Lower lobe of right lung (tissue), 2 donors: ENCODE data around the gene SERINC5. TPM values are rescaled to one million over a fixed set of nuclear protein-coding genes. Genes with fewer than 3 reads are reported as not detected.

Experiments
- ATAC-seq, 2 donors: fragments of 200-7000 bp; cut with Tn5 transposase; one replicate each; pipeline ENCODE4 v1.9.1; 2020 to 2022; ENCODE audit warnings: mild to moderate bottlenecking in 2 of 2, moderate library complexity in 2 of 2
- DNase-seq: peaks from one replicate; pipeline ENCODE4 v3.0.0-alpha.2; 2020
- H3K27ac ChIP-seq: fragments of 200-600 bp; one replicate; pipeline ENCODE4 v1.8.0; 2022
- H3K27me3 ChIP-seq: fragments of 200-600 bp; one replicate; pipeline ENCODE4 v1.8.0; 2022; ENCODE audit warnings: low read depth
- H3K36me3 ChIP-seq: fragments of 200-600 bp; one replicate; pipeline ENCODE4 v1.8.0; 2022; ENCODE audit warnings: mild to moderate bottlenecking
- H3K4me1 ChIP-seq: fragments of 200-600 bp; one replicate; pipeline ENCODE4 v1.8.0; 2022
- H3K4me3 ChIP-seq: fragments of 200-600 bp; one replicate; pipeline ENCODE4 v1.8.0; 2022; ENCODE audit warnings: mild to moderate bottlenecking
- H3K9me3 ChIP-seq: fragments of 200-600 bp; one replicate; pipeline ENCODE4 v1.8.0; 2022
- CTCF ChIP-seq: fragments of 200-600 bp; IDR thresholded peaks from one replicate; pipeline ENCODE4 v1.8.0; 2022; ENCODE audit warnings: antibody characterized with exemption, mild to moderate bottlenecking
- intact Hi-C: fragments of 100-400 bp; cut with DNase I; formaldehyde crosslinking; loops from one replicate; pipeline ENCODE4 v1.11.0; 2022
- total RNA-seq: library from RNA; stranded (reverse); fragmentation: NEBNext Ultra II Directional; extraction: Animal tissue kit (Norgen Biotek cat#: 25700); gene quantifications from one replicate; pipeline ENCODE4 v1.2.1, GENCODE V29; 2021
- donor health status: DM: no; HTN: yes; CAD: no; lungs with severe emphysema.

Gene SERINC5
- total RNA-seq, 1 donor from 2014 or later: 52.6 TPM

- H3K4me3 ChIP-seq: no peak overlapping the region
- H3K27ac ChIP-seq: no peak overlapping the region
- intact Hi-C loops: no loop called here
- no peak for TF ChIP-seq CTCF
- peaks cover 14% of the 10 kb centered on the region for H3K4me1 ChIP-seq
- peaks cover 29% of the 10 kb centered on the region for H3K36me3 ChIP-seq
- no peaks in the 10 kb centered on the region for H3K9me3 ChIP-seq
- DNase-seq (no peak), ATAC-seq (no peak)
- no peaks in the 10 kb centered on the region for H3K27me3 ChIP-seq
Observed at GRCh38 chr5:80177236-80177635, 78.6 kb downstream of the SERINC5 start.

- H3K27ac ChIP-seq: no peak overlapping the region
- H3K4me1 ChIP-seq: no peaks in the 10 kb centered on the region
- H3K36me3 ChIP-seq: peaks cover 40% of the 10 kb centered on the region
- ATAC-seq: no peak
- no peak overlapping the region for H3K4me3 ChIP-seq
- intact Hi-C loops: no loop called here
- no peaks in the 10 kb centered on the region for H3K27me3 ChIP-seq
- no peaks in the 10 kb centered on the region for H3K9me3 ChIP-seq
- TF ChIP-seq CTCF: no peak
- no peak for DNase-seq
Observed at GRCh38 chr5:80175337-80175736, 80.5 kb downstream of the SERINC5 start.

DNA sequence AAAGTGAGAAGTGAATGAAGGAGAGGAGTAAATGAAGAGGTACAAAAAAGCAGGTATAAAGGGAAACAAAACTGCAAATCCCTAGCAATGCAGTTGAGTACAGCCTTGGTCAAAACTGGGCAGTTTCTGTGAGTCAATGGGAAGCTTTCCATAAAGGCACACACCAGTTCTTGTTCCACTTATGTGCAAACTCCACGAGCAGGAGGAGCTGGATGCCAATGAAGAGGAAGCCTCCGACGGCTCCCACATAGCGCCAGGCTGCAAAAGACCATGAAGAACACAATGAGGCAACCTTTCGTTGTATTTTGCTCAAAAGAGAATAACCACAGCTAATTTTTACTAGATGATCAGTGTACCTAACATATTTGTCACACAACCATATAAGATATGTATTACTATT is 81.1 kb downstream of the SERINC5 start:
- DNase-seq: no peak
- intact Hi-C loops: no loop called here
- no peaks in the 10 kb centered on the region for H3K9me3 ChIP-seq
- no peak for ATAC-seq
- no peaks in the 10 kb centered on the region for H3K27me3 ChIP-seq
- H3K4me3 ChIP-seq: no peak overlapping the region
- H3K4me1 ChIP-seq: no peaks in the 10 kb centered on the region
- TF ChIP-seq CTCF: no peak
- no peak overlapping the region for H3K27ac ChIP-seq
- H3K36me3 ChIP-seq: peaks cover 42% of the 10 kb centered on the region

GRCh38 chr5:80172067-80172695 is 83.7 kb downstream of the SERINC5 start:
- DNase-seq (no peak), ATAC-seq (no peak)
- Histone ChIP-seq H3K4me3 (no peak overlapping the region), H3K36me3 (peaks cover 51% of the 10 kb centered on the region), H3K27me3 (no peaks in the 10 kb centered on the region), H3K27ac (no peak overlapping the region), H3K9me3 (no peaks in the 10 kb centered on the region), H3K4me1 (no peaks in the 10 kb centered on the region)
- no peak for TF ChIP-seq CTCF
- intact Hi-C loops: no loop called here

DNA sequence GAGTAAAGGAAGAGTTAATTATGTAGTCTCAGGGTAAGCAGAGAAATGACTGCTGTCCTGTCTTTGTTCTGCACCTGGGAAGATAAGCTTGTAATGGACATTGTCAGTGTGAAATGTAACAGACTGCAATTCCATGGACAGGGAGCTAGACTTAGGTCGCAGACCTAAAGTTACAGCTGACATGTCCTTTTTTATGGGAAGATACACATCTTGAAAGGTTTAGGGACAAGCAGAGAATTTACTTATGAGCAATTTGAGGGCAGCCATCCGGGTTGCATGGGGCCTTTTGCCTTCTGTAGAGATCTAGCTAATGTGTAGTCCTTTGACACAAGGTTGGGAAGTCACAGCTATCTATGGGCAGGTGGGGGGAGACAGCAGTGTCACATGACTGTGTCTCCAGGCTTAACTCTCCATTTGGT is 85.7 kb downstream of the SERINC5 start:
- intact Hi-C loops: no loop called here
- TF ChIP-seq CTCF: no peak
- no peak for ATAC-seq

More for the DNA sequence above, 85.7 kb downstream of the SERINC5 start:
- no peak for DNase-seq
- Histone ChIP-seq H3K27ac (no peak overlapping the region), H3K27me3 (no peaks in the 10 kb centered on the region), H3K36me3 (peaks cover 60% of the 10 kb centered on the region), H3K9me3 (no peaks in the 10 kb centered on the region), H3K4me1 (peaks cover 10% of the 10 kb centered on the region), H3K4me3 (no peak overlapping the region)
